GM04503 (cell line): ENCODE measurements around the gene XAGE3.

Experiments used
- DNase-seq: peaks from one replicate; pipeline ENCODE4 v3.0.0-alpha.2; 2012; ENCODE audit warnings: low read depth

The XAGE3 gene

DNA sequence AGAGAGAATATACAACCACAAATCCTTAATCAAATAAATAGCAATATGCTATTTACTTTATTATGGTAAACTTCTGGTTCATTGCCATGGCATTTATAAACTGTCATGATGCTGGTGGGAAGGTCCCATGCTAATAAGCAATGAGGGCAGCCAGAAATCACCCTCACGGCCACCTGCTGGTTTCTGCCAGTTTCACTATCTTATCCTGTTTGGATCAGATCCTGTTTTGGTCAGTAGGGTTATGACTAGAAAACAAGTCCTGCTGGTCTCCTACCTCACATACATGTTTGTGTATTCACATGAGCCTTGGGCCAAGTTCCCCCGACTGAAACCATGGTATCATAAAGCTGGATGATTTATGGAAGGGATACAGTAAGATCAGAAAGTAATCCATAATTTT lies 28.7 kb downstream of the XAGE3 start:
- DNase-seq: no peak

- no peak for DNase-seq
These were observed 37.3 kb downstream of the XAGE3 start for GRCh38 chrX:52830551-52830950.

- no peak for DNase-seq
These were observed 43.3 kb downstream of the XAGE3 start for GRCh38 chrX:52824608-52825007.

DNA sequence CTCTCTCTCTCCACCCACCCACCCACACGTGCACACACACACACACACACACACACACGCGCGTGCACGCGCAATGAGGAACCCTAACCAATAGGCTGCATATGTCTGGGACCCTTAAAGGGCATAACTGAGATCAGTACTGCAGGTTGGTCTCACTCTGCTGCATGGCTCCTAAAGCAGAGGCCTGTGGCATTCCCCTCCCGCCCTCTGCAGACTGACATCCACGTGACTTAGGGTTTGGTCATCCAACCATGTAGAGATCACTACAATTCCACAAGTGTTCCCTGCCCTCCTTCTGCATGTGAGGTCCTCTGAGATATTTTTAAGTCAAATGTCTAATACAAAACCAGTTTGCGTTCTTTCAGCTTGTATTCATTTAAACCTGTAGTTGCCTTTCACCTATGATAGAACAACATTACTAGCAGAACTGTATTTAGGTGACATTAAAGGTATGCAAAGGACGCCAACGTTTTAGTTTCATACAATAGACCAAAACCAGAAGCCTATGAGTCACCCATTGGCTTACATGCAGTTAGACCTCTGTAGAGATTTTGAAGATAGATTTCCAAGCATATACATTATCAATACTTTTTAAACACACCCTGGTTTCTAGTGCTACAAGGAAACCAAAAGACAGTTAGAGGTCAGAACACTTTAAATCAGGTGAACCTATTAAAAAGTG lies 46.7 kb downstream of the XAGE3 start:
- DNase-seq: no peak

- DNase-seq: no peak
These were observed 48.1 kb downstream of the XAGE3 start for GRCh38 chrX:52819788-52820187.
